Stimulated activated CD8-positive, alpha-beta memory T cell treated with anti-CD3 and anti-CD28 coated beads, Interleukin-7, amount 100 ng/mL, for 24 hours (primary cell): ENCODE data around the gene RPS6KA2.

Experiments
- DNase-seq: peaks from one replicate; pipeline ENCODE4 v3.0.0-alpha.2; 2020; ENCODE audit warnings: low read depth

The RPS6KA2 gene

GRCh38 chr6:166627033-166627874 lies at the start of gene RPS6KA2:
Gene RPS6KA2, minus strand, starts transcription at chr6:166627251. Its CDS starts 232 bp downstream, at chr6:166627019.
- peak; percentile 99 for DNase-seq

- DNase-seq: no peak
These were observed 49.3 kb upstream of the RPS6KA2 start for GRCh38 chr6:166676270-166676860.

GRCh38 chr6:166675736-166676135 lies 48.7 kb upstream of the RPS6KA2 start:
- DNase-seq: no peak

- DNase-seq: no peak
These were observed 46.3 kb upstream of the RPS6KA2 start for GRCh38 chr6:166673309-166673708.

GRCh38 chr6:166672624-166673206 lies 45.7 kb upstream of the RPS6KA2 start:
- DNase-seq: no peak

GRCh38 chr6:166672146-166672545 lies 45.1 kb upstream of the RPS6KA2 start:
- no peak for DNase-seq

- DNase-seq: no peak
These were observed 44.5 kb upstream of the RPS6KA2 start for GRCh38 chr6:166671434-166672081.

- DNase-seq: no peak
These were observed 43.8 kb upstream of the RPS6KA2 start for GRCh38 chr6:166670894-166671293.

GRCh38 chr6:166670013-166670412 lies 43.0 kb upstream of the RPS6KA2 start:
- no peak for DNase-seq

GRCh38 chr6:166667796-166668610 lies 41.0 kb upstream of the RPS6KA2 start:
- no peak for DNase-seq

- DNase-seq: no peak
These were observed 37.1 kb upstream of the RPS6KA2 start for GRCh38 chr6:166664135-166664534.

GRCh38 chr6:166663568-166663967 lies 36.5 kb upstream of the RPS6KA2 start:
- no peak for DNase-seq

GRCh38 chr6:166662690-166663089 lies 35.6 kb upstream of the RPS6KA2 start:
- DNase-seq: no peak

GRCh38 chr6:166661327-166662085 lies 34.5 kb upstream of the RPS6KA2 start:
- DNase-seq: no peak

GRCh38 chr6:166660157-166660688 lies 33.2 kb upstream of the RPS6KA2 start:
- no peak for DNase-seq

GRCh38 chr6:166659581-166659980 lies 32.5 kb upstream of the RPS6KA2 start:
- no peak for DNase-seq

GRCh38 chr6:166658792-166659150 lies 31.7 kb upstream of the RPS6KA2 start:
- no peak for DNase-seq

GRCh38 chr6:166658115-166658791 lies 31.2 kb upstream of the RPS6KA2 start:
- no peak for DNase-seq

- no peak for DNase-seq
These were observed 30.5 kb upstream of the RPS6KA2 start for GRCh38 chr6:166657531-166657930.
